HG03039 (cell line): ENCODE measurements around the gene ATG3.
A peak's percentile ranks its signal among the peaks of the same experiment; 100 is the strongest.
"Not testable (repeated sequence)": the region's sequence is repeated elsewhere in the genome, so short reads cannot be mapped to it uniquely, and the experiment has no call there.

Experiments used
- ATAC-seq: cut with Tn5 transposase; IDR thresholded peaks from one replicate; pipeline ENCODE4 v1.9.1; 2021; ENCODE audit warnings: mild to moderate bottlenecking, moderate library complexity; ENCODE audit not compliant: unreplicated experiment

The ATG3 gene

DNA sequence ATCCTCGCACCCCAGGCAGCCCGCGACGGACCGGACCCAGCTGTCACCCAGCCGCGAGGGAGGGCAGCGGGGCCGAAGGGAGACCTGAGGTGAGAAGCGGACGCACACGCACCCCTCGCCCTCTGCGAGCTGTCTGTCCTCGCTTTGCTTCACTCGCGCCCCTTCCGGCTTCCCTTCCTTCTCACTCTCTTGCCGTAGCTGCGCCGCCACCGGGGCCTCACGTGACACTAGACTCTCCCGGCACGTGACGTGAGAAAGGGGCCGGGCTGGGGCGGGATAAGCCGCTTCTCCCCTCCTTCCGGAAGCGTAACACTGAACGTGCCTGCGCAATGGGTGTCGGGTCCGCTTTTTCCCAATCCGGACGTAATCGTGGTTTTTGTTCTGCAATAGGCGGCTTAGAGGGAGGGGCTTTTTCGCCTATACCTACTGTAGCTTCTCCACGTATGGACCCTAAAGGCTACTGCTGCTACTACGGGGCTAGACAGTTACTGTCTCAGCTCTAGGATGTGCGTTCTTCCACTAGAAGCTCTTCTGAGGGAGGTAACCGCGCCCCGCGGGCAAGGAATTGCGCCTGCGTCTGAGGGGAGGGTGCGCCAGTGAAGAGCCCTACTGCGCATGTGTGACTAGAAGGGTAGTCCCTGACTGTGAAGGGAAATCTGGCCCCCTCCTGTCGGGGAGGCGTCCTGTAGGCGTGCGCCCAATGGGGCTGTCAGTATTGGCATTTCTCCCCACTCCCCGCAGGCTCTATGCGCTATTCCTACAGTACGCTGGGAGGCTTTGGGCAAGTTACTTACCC lies at the start of gene ATG3, which contains the start of gene SLC35A5:
TSS of gene ATG3 (minus strand) at position 229 of the 796 bp plus-strand sequence. CDS start 434 bp downstream, outside the sequence.
TSS of gene SLC35A5 (plus strand) at position 312 of the 796 bp plus-strand sequence. CDS start 1,359 bp downstream, outside the sequence.
- peak; percentile 80 for ATAC-seq

DNA sequence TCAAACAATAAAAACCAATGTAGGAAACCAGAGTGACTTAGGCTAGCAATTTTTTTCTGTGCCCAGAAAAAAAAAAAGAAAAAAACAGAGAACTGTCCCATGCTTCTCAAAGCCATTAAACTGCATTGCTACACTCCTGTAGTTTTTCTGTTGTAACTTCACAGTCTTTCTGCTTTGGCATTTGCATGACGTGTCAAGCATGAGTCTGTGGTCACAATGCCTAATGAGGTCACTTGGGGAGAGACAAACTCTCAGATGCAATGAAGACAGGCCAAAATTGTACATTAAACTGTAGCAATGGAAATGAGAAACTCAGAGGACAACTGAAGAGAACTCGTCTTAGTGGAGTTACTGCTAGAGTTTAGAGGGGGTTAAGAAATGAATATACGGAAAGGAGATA lies 48.4 kb upstream of the ATG3 start:
- ATAC-seq, result no peak

DNA sequence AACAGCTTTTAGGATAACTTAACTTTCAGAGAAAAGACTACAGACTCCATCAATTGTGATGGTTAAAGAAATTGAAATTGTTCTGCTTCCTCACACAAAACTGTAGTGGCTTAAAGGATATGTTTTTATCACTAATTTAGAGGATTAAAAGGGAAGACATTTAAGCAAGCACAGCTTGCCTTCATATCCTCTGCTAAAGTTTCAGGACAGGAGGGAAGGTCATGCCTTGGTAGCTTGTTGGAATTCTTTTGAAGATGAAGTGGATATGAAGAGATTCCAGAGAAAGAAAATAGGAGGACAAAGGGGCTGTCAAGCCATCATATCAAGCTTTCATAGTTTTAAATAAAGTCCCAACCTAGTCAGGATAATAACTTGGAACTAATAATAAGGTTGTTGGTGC lies 46.1 kb upstream of the ATG3 start:
- no peak for ATAC-seq

DNA sequence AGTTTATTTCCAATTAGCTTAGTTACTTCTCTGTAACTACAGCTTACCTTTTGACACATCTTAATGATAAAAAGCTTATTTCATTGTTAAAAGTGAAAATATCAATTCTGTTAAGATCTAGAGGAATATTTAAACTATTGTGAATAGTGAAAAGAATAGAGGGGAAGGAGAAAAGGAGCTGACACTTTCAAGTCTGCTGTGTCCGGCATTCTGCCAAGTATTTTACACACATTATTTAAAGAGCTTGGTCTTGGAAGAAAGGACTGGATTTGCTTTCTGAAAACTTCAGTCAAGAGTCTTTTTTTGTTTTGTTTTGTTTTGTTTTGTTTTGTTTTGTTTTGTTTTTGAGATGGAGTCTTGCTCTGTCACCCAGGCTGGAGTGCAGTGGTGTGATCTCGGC lies 44.3 kb upstream of the ATG3 start:
- ATAC-seq, result no peak

DNA sequence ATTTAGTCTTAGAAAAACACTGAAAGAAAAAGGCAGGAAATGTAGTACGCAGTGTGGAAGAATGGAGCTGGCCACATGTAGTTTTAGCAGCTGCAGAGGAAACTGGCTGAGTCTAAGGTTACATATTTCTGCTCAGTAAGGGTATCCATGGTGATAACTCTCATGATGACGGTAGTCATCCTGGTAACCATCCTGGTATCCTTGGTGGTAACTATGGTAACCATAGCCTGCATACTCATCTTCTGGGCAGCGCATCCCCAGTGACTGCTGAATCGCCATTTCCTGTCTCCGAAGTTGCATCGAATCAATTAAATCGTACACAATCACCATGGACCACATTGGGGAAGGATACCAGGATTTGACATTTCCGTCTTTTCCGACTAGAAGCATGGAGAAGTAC lies 43.5 kb upstream of the ATG3 start:
- no peak for ATAC-seq

DNA sequence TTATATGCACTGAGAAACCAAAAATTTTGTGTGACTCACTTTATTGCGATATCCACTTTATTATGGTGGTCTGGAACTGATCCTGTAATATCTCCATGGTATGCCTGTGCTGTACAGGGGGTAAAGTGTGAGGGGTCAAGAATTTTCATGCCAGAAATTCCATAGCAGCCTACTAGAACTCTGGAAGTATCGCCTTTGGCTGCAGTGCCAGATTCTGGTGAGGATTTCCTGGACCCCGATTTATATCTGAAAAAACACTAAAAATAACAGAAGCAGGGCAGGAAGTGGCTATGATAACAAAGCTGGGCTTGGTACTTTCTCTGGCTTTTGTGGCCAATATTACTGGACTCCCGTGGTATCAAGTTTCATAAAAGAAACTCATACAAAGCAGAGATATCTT lies 42.8 kb upstream of the ATG3 start:
- ATAC-seq, result no peak

DNA sequence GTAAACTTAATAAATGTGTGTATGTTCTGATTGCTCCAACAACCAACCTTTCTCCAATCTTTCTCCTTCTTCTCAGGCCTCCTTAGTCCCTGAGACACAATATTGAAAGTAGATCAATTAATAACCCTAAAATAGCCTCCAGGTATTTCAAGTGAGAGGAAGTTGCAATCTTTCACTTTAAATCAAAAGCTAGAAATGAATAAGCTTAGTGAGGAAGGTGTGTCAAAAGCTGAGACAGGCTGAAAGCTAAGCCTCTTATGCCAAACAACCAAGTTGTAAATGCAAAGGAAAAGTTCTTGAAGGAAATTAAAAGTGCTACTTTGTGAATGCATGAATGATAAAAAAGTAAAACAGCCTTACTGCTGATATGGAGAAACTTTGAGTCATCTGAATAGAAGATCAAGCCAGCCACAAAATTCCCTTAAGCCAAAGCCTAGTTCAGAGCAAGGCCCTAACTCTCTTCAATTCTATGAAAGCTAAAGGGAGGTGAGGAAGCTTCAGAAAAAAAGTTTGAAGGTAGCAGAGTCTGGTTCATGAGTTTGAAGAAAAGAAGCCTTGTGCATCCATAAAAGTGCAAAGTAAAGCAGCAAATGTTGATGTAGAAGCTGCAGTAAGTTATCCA lies 40.6 kb upstream of the ATG3 start:
- peak; percentile 64 for ATAC-seq

DNA sequence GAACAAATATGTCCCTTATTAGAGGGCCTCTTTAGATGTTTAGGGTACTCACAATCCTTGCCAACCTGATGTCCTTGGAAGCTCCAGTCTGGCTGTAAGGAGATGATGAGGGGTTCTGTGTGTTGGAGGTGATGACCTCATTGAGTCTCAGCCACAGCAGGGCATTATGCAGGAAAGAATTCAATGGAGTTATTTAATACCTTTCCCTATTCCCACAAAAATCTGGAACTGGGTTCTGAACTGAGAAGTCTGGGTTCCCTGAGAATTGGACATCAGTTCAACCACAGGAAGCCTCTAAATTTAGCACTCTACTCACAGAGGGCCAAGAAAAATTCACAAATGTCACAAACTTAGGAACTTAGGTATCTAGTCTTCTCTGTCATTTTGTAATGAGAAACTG lies 37.0 kb upstream of the ATG3 start:
- no peak for ATAC-seq

DNA sequence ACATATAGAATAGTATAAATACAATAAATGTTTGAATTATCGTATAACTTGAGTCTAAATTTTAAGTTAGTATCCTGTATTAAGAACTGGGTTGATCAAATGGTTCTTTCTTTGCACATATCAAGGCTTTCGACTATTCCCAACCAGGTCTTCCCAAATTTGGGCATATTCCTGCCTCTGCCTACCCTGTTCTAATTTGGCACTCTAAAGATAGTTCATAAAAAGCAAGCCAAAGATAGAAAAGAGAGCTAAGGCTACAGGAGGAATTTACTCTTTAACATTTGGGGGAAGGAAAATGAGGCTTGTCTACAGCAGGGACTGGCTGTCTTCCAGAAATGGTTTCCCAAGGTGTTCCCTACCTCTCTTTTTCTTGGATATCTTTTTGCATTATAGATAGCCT lies 36.2 kb upstream of the ATG3 start:
- no peak for ATAC-seq

DNA sequence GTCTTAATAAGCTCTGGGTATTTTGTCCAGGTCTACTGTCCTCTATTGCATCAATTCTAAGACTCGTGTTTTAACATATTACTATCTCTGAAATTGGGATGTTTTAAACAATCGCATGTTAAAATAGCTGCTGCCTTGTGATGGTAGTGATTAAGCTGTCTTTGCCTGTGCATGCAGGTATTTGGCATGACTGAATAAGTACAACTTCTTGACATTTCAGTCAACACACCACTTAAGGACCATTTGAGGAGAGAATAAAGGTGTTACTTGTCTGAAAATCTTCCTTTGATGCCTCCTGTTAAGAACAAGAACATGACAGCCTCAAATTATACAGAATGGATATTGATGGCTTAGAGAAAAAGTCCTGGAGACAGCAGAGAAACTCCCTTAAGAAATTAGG lies 33.1 kb upstream of the ATG3 start:
- no peak for ATAC-seq

DNA sequence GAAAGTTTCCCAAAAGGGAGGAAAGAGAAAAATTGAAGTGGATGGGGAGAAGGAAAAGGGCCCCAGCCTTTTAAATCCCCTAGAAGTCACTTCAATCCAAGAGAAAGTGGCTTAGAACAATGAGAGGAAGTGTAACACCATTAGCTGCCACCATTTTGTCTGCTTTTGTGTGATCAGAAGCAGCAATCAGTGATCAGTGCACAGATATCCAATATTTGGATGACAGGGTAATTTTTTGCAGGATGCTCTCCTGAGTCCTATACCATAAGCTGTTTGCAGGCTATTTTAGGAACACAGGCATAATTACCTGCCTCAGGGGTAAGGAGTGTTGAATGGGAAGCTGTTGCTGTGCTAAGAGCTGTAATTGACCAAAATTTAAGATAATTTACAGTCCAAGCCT lies 31.5 kb upstream of the ATG3 start:
- ATAC-seq, result no peak

DNA sequence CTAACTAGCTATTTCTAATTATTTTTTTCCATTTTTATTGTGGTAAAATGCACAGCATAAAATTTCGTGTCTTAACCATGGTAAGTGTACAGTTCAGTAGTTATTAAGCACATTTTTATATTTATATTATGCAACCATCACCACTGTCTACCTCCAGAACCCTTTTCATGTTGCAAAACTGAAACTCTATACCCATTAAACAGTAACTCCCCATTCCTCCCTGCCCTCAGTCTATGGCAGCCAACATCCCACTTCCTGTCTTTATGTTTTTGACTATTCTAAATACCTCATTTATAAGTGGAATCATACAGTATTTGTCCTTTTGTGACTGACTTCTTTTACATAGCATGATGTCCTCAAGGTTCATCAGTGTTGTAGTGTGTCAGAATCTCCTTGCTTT lies 25.6 kb upstream of the ATG3 start:
- ATAC-seq, result no peak

DNA sequence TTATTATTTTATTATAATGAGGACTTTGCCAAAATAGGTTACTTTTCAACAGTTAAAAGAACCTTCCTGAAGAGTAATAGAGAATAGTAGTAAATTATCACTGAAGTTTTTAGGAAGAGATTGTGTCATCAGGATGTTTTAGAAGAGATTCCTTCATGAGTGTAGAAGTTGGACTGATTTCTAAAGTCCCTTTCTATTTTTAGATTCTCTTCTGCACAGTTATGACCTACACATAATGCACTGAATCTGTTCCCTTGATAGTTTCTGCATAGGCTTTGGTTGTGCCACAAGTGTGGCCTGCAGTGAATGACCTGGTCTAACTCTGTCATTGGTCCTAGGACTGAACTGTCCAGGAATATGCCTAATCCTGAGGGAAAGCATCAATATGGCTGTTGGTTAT lies 24.0 kb upstream of the ATG3 start:
- ATAC-seq, result no peak

DNA sequence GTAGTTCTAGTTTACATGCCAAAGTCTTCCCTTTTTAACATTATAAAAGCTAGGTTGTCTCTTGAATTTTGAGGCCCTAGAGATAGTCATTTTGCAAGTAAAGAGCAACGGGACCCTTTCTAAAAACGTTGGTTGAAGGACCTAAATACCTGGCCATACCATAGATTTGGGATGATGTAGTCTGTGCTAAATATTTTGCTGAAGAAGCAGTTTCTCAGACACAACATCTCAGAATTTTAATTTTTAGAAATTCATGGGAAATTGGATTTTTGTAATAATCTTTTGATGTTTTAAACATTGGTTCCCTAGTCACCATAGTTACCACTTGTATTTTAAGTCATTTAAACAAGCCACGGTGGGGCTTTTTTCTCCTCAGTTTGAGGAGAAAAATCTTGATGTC lies 21.3 kb upstream of the ATG3 start:
- no peak for ATAC-seq

DNA sequence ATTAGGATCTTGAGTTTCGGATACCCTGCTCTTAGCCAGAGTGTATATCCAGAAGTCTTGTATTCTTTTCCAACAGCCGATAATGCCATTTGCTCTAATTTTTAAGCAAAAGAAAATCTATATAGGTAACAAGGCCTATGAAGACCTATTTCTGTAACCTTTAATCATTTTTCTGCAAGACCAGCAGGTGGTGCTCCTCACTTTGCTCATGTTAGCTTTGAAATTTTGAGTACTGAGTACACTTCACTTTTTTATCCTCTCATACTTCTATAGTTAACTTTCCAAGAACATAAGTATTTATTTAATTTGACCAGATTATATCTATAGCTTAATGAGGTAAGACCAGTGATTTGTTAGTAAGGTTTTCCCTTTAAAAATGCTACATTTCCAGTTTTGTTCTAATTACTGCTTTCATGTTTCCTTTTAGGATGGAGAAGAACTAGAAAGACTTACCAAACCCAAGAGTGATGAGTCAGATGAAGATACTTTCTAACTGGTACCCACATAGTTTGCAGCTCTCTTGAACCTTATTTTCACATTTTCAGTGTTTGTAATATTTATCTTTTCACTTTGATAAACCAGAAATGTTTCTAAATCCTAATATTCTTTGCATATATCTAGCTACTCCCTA lies 20.6 kb upstream of the ATG3 start:
- ATAC-seq, result no peak

DNA sequence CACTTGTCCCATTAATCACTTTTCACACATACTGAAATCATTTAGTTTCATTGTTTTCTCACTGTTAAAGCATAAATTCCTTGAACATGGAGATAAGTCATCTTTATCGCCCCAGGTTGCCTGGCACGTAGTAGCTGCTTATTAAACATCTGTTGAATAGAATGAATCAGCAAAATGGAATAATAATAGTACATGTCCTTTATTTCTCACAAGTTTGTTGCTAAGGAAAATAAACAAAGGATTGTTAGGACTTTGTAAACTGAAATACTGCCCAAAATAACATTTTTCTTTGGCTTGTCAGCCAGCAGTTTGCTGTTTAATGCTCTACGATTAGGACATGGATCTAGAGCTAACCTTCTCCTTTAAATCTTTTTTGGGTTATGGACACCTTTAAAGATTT lies 17.9 kb upstream of the ATG3 start:
- no peak for ATAC-seq

DNA sequence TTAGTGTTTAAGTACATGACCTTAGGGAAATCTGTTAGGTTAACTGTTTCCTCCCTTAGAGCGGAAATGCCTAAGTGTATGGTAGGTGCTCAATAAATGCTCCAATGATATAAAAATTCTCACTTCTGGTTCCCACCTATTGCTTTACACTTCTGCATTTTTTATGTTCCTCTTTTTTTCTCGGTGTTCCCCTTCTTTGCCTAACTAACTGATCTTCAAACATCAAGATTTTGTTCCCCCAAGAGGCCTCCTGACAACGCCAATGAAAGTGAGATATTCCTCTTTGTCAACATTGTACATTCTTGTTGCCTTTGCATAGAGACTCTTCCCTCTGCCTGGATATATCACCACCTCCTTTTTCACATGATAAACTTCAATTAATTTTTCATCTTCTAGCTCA lies 17.5 kb upstream of the ATG3 start:
- no peak for ATAC-seq

DNA sequence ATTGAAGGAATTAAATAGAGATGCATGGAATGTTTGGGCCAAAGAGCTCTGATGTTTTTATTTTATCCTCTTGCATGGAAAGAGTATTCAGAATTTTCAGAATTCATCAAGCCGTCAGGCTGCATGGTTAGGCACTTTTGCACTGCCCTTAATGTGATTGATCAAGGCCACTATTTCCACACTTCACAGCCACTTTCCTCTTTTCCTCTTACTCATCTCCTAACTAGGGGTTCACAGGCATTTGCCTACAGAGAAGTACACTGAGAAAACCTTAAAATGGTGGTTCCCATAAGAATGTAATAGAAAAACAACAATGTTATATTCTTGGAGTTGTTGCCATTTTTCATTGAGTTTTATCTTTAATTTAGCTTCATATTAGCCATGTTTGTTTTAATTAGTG lies 10.9 kb upstream of the ATG3 start:
- no peak for ATAC-seq

DNA sequence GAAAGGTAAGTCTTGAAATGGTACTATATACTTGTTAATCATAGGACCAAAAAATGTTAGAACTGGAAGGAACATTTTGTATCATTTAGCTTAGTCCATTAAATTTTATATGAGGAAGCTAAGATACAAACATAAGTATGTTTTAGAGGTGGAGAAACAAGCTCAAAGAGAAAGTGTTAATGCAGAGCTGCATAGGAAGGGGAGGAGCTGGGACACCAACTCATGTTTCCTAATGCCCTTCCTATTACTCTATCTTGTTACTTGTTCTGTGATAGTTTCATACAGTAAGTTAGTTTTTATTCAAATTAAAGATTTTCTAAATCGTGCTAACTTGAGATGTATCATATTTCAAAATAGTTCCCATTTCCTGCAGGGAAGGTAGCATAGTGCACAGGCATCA lies 7.5 kb upstream of the ATG3 start:
- no peak for ATAC-seq

DNA sequence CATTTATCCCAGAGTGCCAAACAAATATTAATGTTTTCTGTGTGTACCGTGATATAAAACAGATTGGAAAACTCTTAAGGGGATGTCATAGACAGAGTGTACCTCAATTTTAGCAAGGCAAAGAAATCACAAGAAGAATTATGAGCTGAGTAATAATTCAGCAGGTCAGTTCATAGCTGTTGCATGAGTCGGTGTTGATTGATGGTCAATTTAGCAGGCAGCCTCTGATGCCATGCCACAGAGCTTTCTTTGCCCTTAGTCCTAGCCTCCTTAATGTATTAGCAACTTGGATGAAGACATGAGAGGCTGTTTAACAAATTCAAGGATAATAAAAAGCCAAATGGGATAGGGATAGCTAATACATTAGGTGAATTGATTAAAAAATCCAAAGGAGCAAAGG lies 6.9 kb upstream of the ATG3 start:
- ATAC-seq, result no peak

DNA sequence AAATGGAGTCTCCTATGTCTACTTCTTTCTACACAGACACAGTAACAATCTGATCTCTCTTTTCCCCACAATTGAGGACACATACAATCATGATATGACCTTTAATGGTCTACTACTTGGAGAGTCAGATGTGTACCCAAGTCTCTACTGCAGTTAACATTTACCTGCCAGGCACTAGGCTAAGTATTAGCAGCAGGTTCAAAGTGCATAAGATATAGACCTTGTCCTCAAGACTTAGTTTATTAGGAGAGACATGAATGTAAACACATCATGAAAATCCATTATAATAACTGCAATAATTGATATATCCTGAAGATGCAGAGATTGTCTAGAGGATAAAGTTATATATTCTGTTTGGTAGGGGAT lies 3.2 kb upstream of the ATG3 start:
- ATAC-seq, result no peak

DNA sequence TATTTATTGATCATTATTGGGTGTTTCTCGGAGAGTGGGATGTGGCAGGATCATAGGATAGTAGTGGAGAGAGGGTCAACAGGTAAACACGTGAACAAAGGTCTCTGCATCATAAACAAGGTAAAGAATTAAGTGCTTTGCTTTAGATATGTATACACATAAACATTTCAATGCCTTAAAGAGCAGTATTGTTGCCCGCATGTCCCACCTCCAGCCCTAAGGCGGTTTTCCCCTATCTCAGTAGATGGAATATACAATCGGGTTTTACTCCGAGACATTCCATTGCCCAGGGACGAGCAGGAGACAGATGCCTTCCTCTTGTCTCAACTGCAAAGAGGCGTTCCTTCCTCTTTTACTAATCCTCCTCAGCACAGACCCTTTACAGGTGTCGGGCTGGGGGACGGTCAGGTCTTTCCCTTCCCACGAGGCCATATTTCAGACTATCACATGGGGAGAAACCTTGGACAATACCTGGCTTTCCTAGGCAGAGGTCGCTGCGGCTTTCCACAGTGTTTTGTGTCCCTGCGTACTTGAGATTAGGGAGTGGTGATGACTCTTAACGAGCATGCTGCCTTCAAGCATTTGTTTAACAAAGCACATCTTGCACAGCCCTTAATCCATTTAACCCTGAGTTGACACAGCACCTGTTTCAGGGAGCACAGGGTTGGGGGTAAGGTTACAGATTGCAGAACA lies 2.6 kb upstream of the ATG3 start:
- ATAC-seq, result not testable (repeated sequence)
